Measurements from ENCODE around the gene RNASEH1. TPM values are rescaled to one million over a fixed set of nuclear protein-coding genes. Genes with fewer than 3 reads are reported as not detected.
A peak's percentile ranks its signal among the peaks of the same experiment; 100 is the strongest.

RNASEH1 gene
- total and polyA plus RNA-seq, 2 of the 4 experiments (the other 2 are of a cell fraction), result 23.5 to 23.7 TPM

DNA sequence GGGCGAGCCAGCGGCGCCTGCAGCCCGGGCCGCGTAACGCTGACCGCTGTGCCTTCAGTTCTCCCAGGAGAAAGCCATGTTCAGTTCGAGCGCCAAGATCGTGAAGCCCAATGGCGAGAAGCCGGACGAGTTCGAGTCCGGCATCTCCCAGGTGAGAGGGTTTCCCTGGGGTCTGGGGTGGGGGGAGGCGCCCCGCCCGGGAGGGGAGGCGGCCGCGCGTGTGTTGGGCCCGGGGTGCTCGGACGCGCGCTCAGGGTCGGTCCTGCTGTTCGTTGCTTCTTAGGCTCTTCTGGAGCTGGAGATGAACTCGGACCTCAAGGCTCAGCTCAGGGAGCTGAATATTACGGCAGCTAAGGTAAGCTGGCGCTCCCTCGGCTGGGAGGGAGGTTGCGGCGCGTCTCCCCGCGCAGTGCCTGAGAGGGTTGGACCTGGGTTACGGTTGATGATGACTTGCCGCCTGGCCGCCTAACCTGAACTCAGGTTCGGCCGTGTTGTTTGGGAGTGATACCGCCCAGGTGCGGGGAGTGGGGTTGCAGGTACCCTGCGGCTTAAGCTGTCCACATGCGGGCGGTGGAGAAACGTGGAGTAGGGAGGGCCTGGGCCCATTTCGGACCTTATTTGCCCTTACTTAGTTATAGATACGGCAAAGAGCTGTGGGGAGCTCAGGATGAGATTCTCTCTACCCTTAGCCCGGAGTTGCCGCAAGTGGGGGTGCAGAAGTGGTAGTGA lies 17.6 kb upstream of the RNASEH1 start:
- H3K23ac ChIP-seq (ENCODE audit: low read depth, low read length), result peak overlapping the region; percentile 95
- H4K91ac ChIP-seq (ENCODE audit: insufficient read depth, low read depth, low read length), result peak overlapping the region; percentile 51
- BruUV-seq (replicated peaks), result no TSS peak
- peak overlapping the region; percentile 98 for H3K4me3 ChIP-seq (ENCODE audit: insufficient read depth, low read depth, low read length)
- peak; percentile 38 for ATAC-seq (ENCODE audit: low read depth)
- dilution Hi-C loops (cut with HindIII; ENCODE audit: low sequenced_read_pairs, unreplicated experiment) (no loop called here), intact Hi-C loops (cut with micrococcal nuclease) (loop anchor here (1.0 kb wide), 2 partner anchors 17 to 39 kb away; partner anchors contain the start of gene RNASEH1), in situ Hi-C loops (cut with MboI; ENCODE audit: low sequenced_read_pairs) (no loop called here)
- peak overlapping the region; percentile 19 to 81 for H4K8ac ChIP-seq (ENCODE audit: low read depth in 2 of 2, low read length in 2 of 2)
- peak overlapping the region; percentile 94 for H3K14ac ChIP-seq (replicated peaks; ENCODE audit: low read depth, low read length)
- H3K4ac ChIP-seq (ENCODE audit: low read depth, low read length), result peak overlapping the region; percentile 87
- peaks cover 2% of the 10 kb centered on the region for H3K4me1 ChIP-seq (ENCODE audit: control insufficient read depth, insufficient read depth, low read length)
- peak overlapping the region; percentile 97 for H3K9ac ChIP-seq (ENCODE audit: low read depth, low read length)
- H2BK20ac ChIP-seq (ENCODE audit: low read depth, low read length), result no peak overlapping the region
- H2BK5ac ChIP-seq (ENCODE audit: low read depth, low read length, poor library complexity, severe bottlenecking), result peak overlapping the region; percentile 79
- H2AK9ac ChIP-seq (replicated peaks; ENCODE audit: low read depth, low read length, poor library complexity), result peak overlapping the region; percentile 99
- H3K27me3 ChIP-seq (ENCODE audit: control insufficient read depth, insufficient read depth, low read length), result no peaks in the 10 kb centered on the region
- peaks cover 30% of the 10 kb centered on the region for H3K36me3 ChIP-seq (ENCODE audit: control insufficient read depth, insufficient read depth, low read length)
- peaks cover 52% of the 10 kb centered on the region for H4K20me1 ChIP-seq (ENCODE audit: insufficient read depth, low read length)
- H2AK5ac ChIP-seq (ENCODE audit: low read depth, low read length), result peak overlapping the region; percentile 90
- H3K56ac ChIP-seq (ENCODE audit: extremely low read depth, insufficient read depth, low read length), result peak overlapping the region; percentile 62
- peak overlapping the region; percentile 25; the same call in 1 of the 2 replicates for H4K5ac ChIP-seq (ENCODE audit: low read depth, low read length)
- WGBS, 2 experiments (ENCODE audit: extremely low coverage in 2 of 2, insufficient read length in 1 of 2), result 0% methylated on average over 13 of the region's 54 CpGs; no CpG with 5 or more reads in 1 of the 2 experiments
- no peak for DNase-seq
- no peaks in the 10 kb centered on the region for H3K9me3 ChIP-seq (ENCODE audit: control insufficient read depth, insufficient read depth, low read length)
- H3K9me1 ChIP-seq (ENCODE audit: insufficient read depth, low read length), result peaks cover 3% of the 10 kb centered on the region; the same call in 1 of the 2 replicates
- peak overlapping the region; percentile 82 for H3K4me2 ChIP-seq (ENCODE audit: low read depth, low read length)
- no peak overlapping the region for H2BK120ac ChIP-seq (ENCODE audit: low read depth, low read length)
- ChIA-PET CTCF (no interaction called here), POLR2A (ENCODE audit: unreplicated experiment) (interaction anchor here (0.9 kb wide), 1 partner anchor 9 kb away, joined by 3 read pairs; no protein-coding TSS in a partner anchor)
- peak overlapping the region; percentile 98 for H2AFZ ChIP-seq (replicated peaks; ENCODE audit: low read length, poor library complexity)
- H2BK15ac ChIP-seq (ENCODE audit: low read depth, low read length), result no peak overlapping the region
- H3K18ac ChIP-seq (ENCODE audit: low read depth, low read length), result no peak overlapping the region; the same call in 1 of the 2 replicates
- H3K79me1 ChIP-seq (ENCODE audit: low read depth in 1 of 2, low read length in 2 of 2), result peaks cover 12 to 29% of the 10 kb centered on the region in 2 experiments; a peak in 2 of 4 replicates
- peak overlapping the region; percentile 77 for H3K27ac ChIP-seq (ENCODE audit: insufficient read depth, low read length)
- TF ChIP-seq ELK1 (IDR thresholded peaks at IDR 0.05; ENCODE audit: borderline replicate concordance, low read depth, low read length) (no peak), MAZ (IDR thresholded peaks at IDR 0.05; ENCODE audit: borderline replicate concordance, low read depth, low read length) (no peak), NFE2L2 (IDR thresholded peaks at IDR 0.05; ENCODE audit: low read depth, low read length) (no peak), BHLHE40 (IDR thresholded peaks at IDR 0.05; ENCODE audit: low read depth, low read length) (no peak), FOS (IDR thresholded peaks at IDR 0.05; ENCODE audit: low read depth, low read length) (no peak), MAFK (IDR thresholded peaks at IDR 0.05; ENCODE audit: low read depth, low read length) (no peak), MXI1 (IDR thresholded peaks at IDR 0.05; ENCODE audit: borderline replicate concordance, low read depth, low read length) (no peak; the same call in 1 of the 2 replicates), SMC3 (IDR thresholded peaks at IDR 0.05; ENCODE audit: low read depth, low read length) (no peak), CEBPB (IDR thresholded peaks at IDR 0.05; ENCODE audit: low read depth, low read length) (no peak), RAD21 (IDR thresholded peaks at IDR 0.05; ENCODE audit: low read length) (no peak), RCOR1 (IDR thresholded peaks at IDR 0.05; ENCODE audit: insufficient replicate concordance, low read length) (no peak), RFX5 (IDR thresholded peaks at IDR 0.05; ENCODE audit: low read depth, low read length) (no peak), POLR2A (IDR thresholded peaks at IDR 0.05; ENCODE audit: low read depth, low read length) (no peak)
